ENCODE data around the gene ABCF2. TPM values are rescaled to one million over a fixed set of nuclear protein-coding genes. Genes with fewer than 3 reads are reported as not detected.
A peak's percentile ranks its signal among the peaks of the same experiment; 100 is the strongest.

The ABCF2 gene
- total RNA-seq, 1 donor from 2014 or later: 26.3 TPM

- H3K4me1 ChIP-seq: no peaks in the 10 kb centered on the region
- no peaks in the 10 kb centered on the region for H3K36me3 ChIP-seq
- DNase-seq (no peak), ATAC-seq (no peak)
- no peak for TF ChIP-seq CTCF (IDR thresholded peaks at IDR 0.05)
- no peak overlapping the region for H3K27ac ChIP-seq
- intact Hi-C loops (cut with DNase I): no loop called here
- H3K27me3 ChIP-seq: peaks cover 31% of the 10 kb centered on the region
- H3K9me3 ChIP-seq: no peaks in the 10 kb centered on the region
- H3K4me3 ChIP-seq: no peak overlapping the region
Measured at GRCh38 chr7:151175047-151175792, 51.8 kb downstream of the ABCF2 start.

- no peak overlapping the region for H3K27ac ChIP-seq
- intact Hi-C loops (cut with DNase I): no loop called here
- no peak for TF ChIP-seq CTCF (IDR thresholded peaks at IDR 0.05)
- H3K4me1 ChIP-seq: no peaks in the 10 kb centered on the region
- peak; percentile 3 for ATAC-seq
- peaks cover 32% of the 10 kb centered on the region for H3K27me3 ChIP-seq
- H3K9me3 ChIP-seq: no peaks in the 10 kb centered on the region
- no peaks in the 10 kb centered on the region for H3K36me3 ChIP-seq
- no peak for DNase-seq
- no peak overlapping the region for H3K4me3 ChIP-seq
Measured at GRCh38 chr7:151174246-151175046, 52.6 kb downstream of the ABCF2 start.

GRCh38 chr7:151173386-151174245 is 53.4 kb downstream of the ABCF2 start:
- intact Hi-C loops (cut with DNase I): no loop called here
- DNase-seq (no peak), ATAC-seq (no peak)
- Histone ChIP-seq H3K36me3 (no peaks in the 10 kb centered on the region), H3K9me3 (no peaks in the 10 kb centered on the region), H3K27me3 (peaks cover 40% of the 10 kb centered on the region), H3K27ac (no peak overlapping the region), H3K4me3 (no peak overlapping the region), H3K4me1 (no peaks in the 10 kb centered on the region)
- no peak for TF ChIP-seq CTCF (IDR thresholded peaks at IDR 0.05)

GRCh38 chr7:151172273-151173141 is 54.5 kb downstream of the ABCF2 start:
- peaks cover 51% of the 10 kb centered on the region for H3K27me3 ChIP-seq
- no peaks in the 10 kb centered on the region for H3K36me3 ChIP-seq
- H3K4me3 ChIP-seq: no peak overlapping the region
- ATAC-seq (peak; percentile 96), DNase-seq (peak; percentile 88)
- TF ChIP-seq CTCF (IDR thresholded peaks at IDR 0.05): peak; percentile 100
- no peaks in the 10 kb centered on the region for H3K9me3 ChIP-seq
- H3K4me1 ChIP-seq: no peaks in the 10 kb centered on the region
- intact Hi-C loops (cut with DNase I): no loop called here
- no peak overlapping the region for H3K27ac ChIP-seq

GRCh38 chr7:151168787-151169162 is 58.2 kb downstream of the ABCF2 start:
- Histone ChIP-seq H3K4me1 (peaks cover 8% of the 10 kb centered on the region), H3K9me3 (no peaks in the 10 kb centered on the region), H3K4me3 (no peak overlapping the region), H3K27ac (no peak overlapping the region), H3K27me3 (peaks cover 59% of the 10 kb centered on the region), H3K36me3 (no peaks in the 10 kb centered on the region)
- TF ChIP-seq CTCF (IDR thresholded peaks at IDR 0.05): no peak
- intact Hi-C loops (cut with DNase I): no loop called here
- no peak for ATAC-seq
- DNase-seq: peak; percentile 21
